Naive thymus-derived CD8-positive, alpha-beta T cell (primary cell): Measurements from ENCODE around the gene CCR4. TPM values are rescaled to one million over a fixed set of nuclear protein-coding genes. Genes with fewer than 3 reads are reported as not detected.
"Not testable (repeated sequence)": the region's sequence is repeated elsewhere in the genome, so short reads cannot be mapped to it uniquely, and the experiment has no call there.

Experiments
- ATAC-seq, 2 donors: fragments of 150-1000 bp; cut with Tn5 transposase in 1 of 2; sonication (Bioruptor Pico), chemical (Tn5 transposase) in 1 of 2; 1 replicate in 1 of 2; 2 replicates in 1 of 2; pipeline ENCODE4 v1.10.0; 2021; ENCODE audit warnings: mild to moderate bottlenecking in 2 of 2, moderate library complexity in 2 of 2
- POLR2A ChIA-PET: fragments of 350-600 bp; sonication (Branson Sonifier 250); formaldehyde crosslinking; loops from one replicate; lab custom pipeline; 2021; ENCODE audit warnings: antibody characterized with exemption; lab: Charles Lee
- DNase-seq, 10 donors: peaks; one replicate each; pipeline versions ENCODE4 v3.0.0 to v3.0.0-alpha.2; 2020 to 2022
- H3K27ac Mint-ChIP-seq, 10 donors: one replicate each; pipeline ENCODE4 v1.8.0; 2020 to 2022; ENCODE audit warnings: mild to moderate bottlenecking in 10 of 10, mixed read lengths in 10 of 10, moderate library complexity in 4 of 10, inconsistent platforms in 1 of 10
- H3K27me3 Mint-ChIP-seq, 5 donors: one replicate each; pipeline ENCODE4 v1.8.0; 2021 to 2022; ENCODE audit warnings: mixed read lengths in 5 of 5
- H3K36me3 Mint-ChIP-seq, 3 donors: one replicate each; pipeline ENCODE4 v1.8.0; 2020 to 2022; ENCODE audit warnings: mixed read lengths in 3 of 3, mild to moderate bottlenecking in 2 of 3, inconsistent platforms in 1 of 3
- H3K4me1 Mint-ChIP-seq, 4 donors: one replicate each; pipeline ENCODE4 v1.8.0; 2021 to 2022; ENCODE audit warnings: mixed read lengths in 4 of 4
- H3K4me3 Mint-ChIP-seq, 10 donors: one replicate each; pipeline ENCODE4 v1.8.0; 2020 to 2022; ENCODE audit warnings: mild to moderate bottlenecking in 10 of 10, mixed read lengths in 10 of 10, moderate library complexity in 6 of 10, inconsistent platforms in 1 of 10
- H3K9me3 Mint-ChIP-seq, 9 donors: one replicate each; pipeline ENCODE4 v1.8.0; 2020 to 2022; ENCODE audit warnings: mixed read lengths in 9 of 9, mild to moderate bottlenecking in 3 of 9, inconsistent platforms in 1 of 9, moderate library complexity in 1 of 9
- polyA plus RNA-seq, 3 donors: library from polyadenylated mRNA; unstranded; fragments of 300-500 nt; fragmentation: Illumina TruSeq; gene quantifications; one replicate each; pipeline ENCODE4 v1.2.3, GENCODE V29; 2021
- total RNA-seq, 8 experiments: library from RNA in 2 of 8; stranded (reverse) in 2 of 8; gene quantifications; one replicate each; pipeline ENCODE4 v1.2.3 and lab custom pipeline; 2021 to 2026

The CCR4 gene
- total and polyA plus RNA-seq, 5 experiments from 2014 or later: 0.09 to 0.23 (median 0.13) TPM; not detected in 1

GRCh38 chr3:32958509-32958908, 7.1 kb downstream of the CCR4 start:
- Mint-ChIP-seq H3K27ac (no peak overlapping the region), H3K36me3 (no peaks in the 10 kb centered on the region), H3K9me3 (no peaks in the 10 kb centered on the region), H3K4me1 (peaks cover 0 to 13% (median under 1%) of the 10 kb centered on the region in 4 donors), H3K4me3 (no peak overlapping the region), H3K27me3 (peaks cover 0 to 2% (median 0%) of the 10 kb centered on the region in 5 donors)
- DNase-seq (no peak), ATAC-seq (no peak)
- POLR2A ChIA-PET: no interaction called here

- Mint-ChIP-seq H3K4me1 (peaks cover 0 to 20% (median 2%) of the 10 kb centered on the region in 4 donors), H3K27me3 (peaks cover 0 to 2% (median 0%) of the 10 kb centered on the region in 5 donors), H3K4me3 (no peak overlapping the region), H3K9me3 (peaks cover 0 to 6% (median 0%) of the 10 kb centered on the region in 9 donors), H3K36me3 (peaks cover 0 to 3% (median 0%) of the 10 kb centered on the region in 3 donors), H3K27ac (peak overlapping the region in 1 of 10 donors; percentile 46)
- ATAC-seq (no peak), DNase-seq (no peak)
- POLR2A ChIA-PET: no interaction called here
Measured at GRCh38 chr3:32959371-32959770, 7.9 kb downstream of the CCR4 start.

- DNase-seq (no peak), ATAC-seq (no peak)
- H3K27ac Mint-ChIP-seq: peak overlapping the region in 3 of 10 donors; percentile 22 to 81 (median 71)
- H3K27me3 Mint-ChIP-seq: peaks cover 0 to 2% (median 0%) of the 10 kb centered on the region in 5 donors
- peaks cover 0 to 20% (median 2%) of the 10 kb centered on the region in 4 donors for H3K4me1 Mint-ChIP-seq
- peak overlapping the region in 1 of 10 donors; percentile 27 for H3K4me3 Mint-ChIP-seq
- peaks cover 0 to 11% (median 5%) of the 10 kb centered on the region in 3 donors for H3K36me3 Mint-ChIP-seq
- POLR2A ChIA-PET: no interaction called here
- peaks cover 0 to 18% (median 8%) of the 10 kb centered on the region in 9 donors for H3K9me3 Mint-ChIP-seq
Measured at GRCh38 chr3:32960404-32961170, 9.1 kb downstream of the CCR4 start.

- Mint-ChIP-seq H3K27ac (peak overlapping the region in 3 of 10 donors; percentile 22 to 81 (median 71)), H3K36me3 (peaks cover 0 to 13% (median 5%) of the 10 kb centered on the region in 3 donors), H3K9me3 (peaks cover 0 to 25% (median 10%) of the 10 kb centered on the region in 9 donors), H3K4me3 (peak overlapping the region in 1 of 10 donors; percentile 27), H3K27me3 (peaks cover 0 to 2% (median 0%) of the 10 kb centered on the region in 5 donors), H3K4me1 (peaks cover 0 to 20% (median 2%) of the 10 kb centered on the region in 4 donors)
- POLR2A ChIA-PET: no interaction called here
- ATAC-seq (peak in 1 of 2 donors; percentile 16), DNase-seq (no peak)
Measured at GRCh38 chr3:32961189-32961715, 9.8 kb downstream of the CCR4 start.

GRCh38 chr3:32963871-32964270, 12.4 kb downstream of the CCR4 start:
- Mint-ChIP-seq H3K27ac (peak overlapping the region in 4 of 10 donors; percentile 28 to 83 (median 64)), H3K9me3 (peaks cover 3 to 33% (median 14%) of the 10 kb centered on the region in 9 donors), H3K27me3 (no peaks in the 10 kb centered on the region), H3K4me3 (no peak overlapping the region), H3K4me1 (peaks cover 0 to 20% (median 3%) of the 10 kb centered on the region in 4 donors), H3K36me3 (peaks cover 0 to 20% (median 12%) of the 10 kb centered on the region in 3 donors)
- DNase-seq (peak in 4 of 10 donors; percentile 10 to 52 (median 34)), ATAC-seq (peak; percentile 66 to 91)
- POLR2A ChIA-PET: no interaction called here

GRCh38 chr3:32964781-32965180, 13.3 kb downstream of the CCR4 start:
- Mint-ChIP-seq H3K36me3 (peaks cover 0 to 20% (median 12%) of the 10 kb centered on the region in 3 donors), H3K9me3 (peaks cover 3 to 33% (median 14%) of the 10 kb centered on the region in 9 donors), H3K27ac (peak overlapping the region in 1 of 10 donors; percentile 25), H3K4me1 (peaks cover 0 to 20% (median 3%) of the 10 kb centered on the region in 4 donors)
- DNase-seq, H3K4me3 Mint-ChIP-seq, H3K27me3 Mint-ChIP-seq, POLR2A ChIA-PET, ATAC-seq: not testable (repeated sequence)

GRCh38 chr3:32965617-32966213, 14.3 kb downstream of the CCR4 start:
- Mint-ChIP-seq H3K36me3 (peaks cover 0 to 20% (median 12%) of the 10 kb centered on the region in 3 donors), H3K27ac (peak overlapping the region in 1 of 10 donors; percentile 74), H3K9me3 (peaks cover 3 to 33% (median 14%) of the 10 kb centered on the region in 9 donors), H3K4me1 (peaks cover 0 to 15% (median 3%) of the 10 kb centered on the region in 4 donors)
- H3K4me3 Mint-ChIP-seq, DNase-seq, POLR2A ChIA-PET, H3K27me3 Mint-ChIP-seq, ATAC-seq: not testable (repeated sequence)

- H3K9me3 Mint-ChIP-seq: peaks cover 3 to 33% (median 14%) of the 10 kb centered on the region in 9 donors
- H3K27ac Mint-ChIP-seq, H3K27me3 Mint-ChIP-seq, ATAC-seq, POLR2A ChIA-PET, H3K4me1 Mint-ChIP-seq, H3K4me3 Mint-ChIP-seq, DNase-seq: not testable (repeated sequence)
- peaks cover 0 to 20% (median 12%) of the 10 kb centered on the region in 3 donors for H3K36me3 Mint-ChIP-seq
Measured at GRCh38 chr3:32966627-32967026, 15.2 kb downstream of the CCR4 start.

- no peak overlapping the region for H3K27ac Mint-ChIP-seq
- DNase-seq: no peak
- POLR2A ChIA-PET: no interaction called here
- ATAC-seq: no peak
- no peak overlapping the region for H3K4me3 Mint-ChIP-seq
- H3K4me1 Mint-ChIP-seq: peaks cover 0 to 7% (median 3%) of the 10 kb centered on the region in 4 donors
- peaks cover 0 to 4% (median 0%) of the 10 kb centered on the region in 5 donors for H3K27me3 Mint-ChIP-seq
- H3K36me3 Mint-ChIP-seq: peaks cover 0 to 20% (median 12%) of the 10 kb centered on the region in 3 donors
- H3K9me3 Mint-ChIP-seq: peaks cover 3 to 33% (median 14%) of the 10 kb centered on the region in 9 donors
Measured at GRCh38 chr3:32968166-32968919, 16.9 kb downstream of the CCR4 start.

GRCh38 chr3:32968920-32969389, 17.5 kb downstream of the CCR4 start:
- Mint-ChIP-seq H3K4me1 (peaks cover 1 to 7% (median 5%) of the 10 kb centered on the region in 4 donors), H3K4me3 (no peak overlapping the region), H3K36me3 (peaks cover 0 to 19% (median 12%) of the 10 kb centered on the region in 3 donors), H3K27ac (no peak overlapping the region), H3K9me3 (peaks cover 3 to 31% (median 14%) of the 10 kb centered on the region in 9 donors), H3K27me3 (peaks cover 0 to 4% (median 0%) of the 10 kb centered on the region in 5 donors)
- ATAC-seq (no peak), DNase-seq (no peak)
- POLR2A ChIA-PET: no interaction called here

- ATAC-seq: no peak
- POLR2A ChIA-PET: no interaction called here
Measured at GRCh38 chr3:32969656-32970055, 18.2 kb downstream of the CCR4 start.

GRCh38 chr3:32971291-32971690, 19.8 kb downstream of the CCR4 start:
- H3K4me1 Mint-ChIP-seq, H3K27me3 Mint-ChIP-seq, H3K27ac Mint-ChIP-seq, POLR2A ChIA-PET, DNase-seq, H3K4me3 Mint-ChIP-seq, H3K36me3 Mint-ChIP-seq, ATAC-seq: not testable (repeated sequence)
- H3K9me3 Mint-ChIP-seq: peaks cover 0 to 10% (median 8%) of the 10 kb centered on the region in 9 donors

More at GRCh38 chr3:32969656-32970055, 18.2 kb downstream of the CCR4 start:
- no peak for DNase-seq
- peaks cover 0 to 4% (median 0%) of the 10 kb centered on the region in 5 donors for H3K27me3 Mint-ChIP-seq
- peaks cover 0 to 17% (median 12%) of the 10 kb centered on the region in 3 donors for H3K36me3 Mint-ChIP-seq
- no peak overlapping the region for H3K27ac Mint-ChIP-seq
- H3K9me3 Mint-ChIP-seq: peaks cover 3 to 24% (median 14%) of the 10 kb centered on the region in 9 donors
- no peak overlapping the region for H3K4me3 Mint-ChIP-seq
- H3K4me1 Mint-ChIP-seq: peaks cover 1 to 8% (median 6%) of the 10 kb centered on the region in 4 donors
